Lower leg skin (tissue), 3 donors: Measurements from ENCODE around the gene TTLL1.

Source experiments
- POLR2A ChIP-seq, 2 donors: fragments of 450-650 bp; IDR thresholded peaks; one replicate each; pipeline ENCODE4 v1.6.1; 2016 to 2017; ENCODE audit warnings: antibody characterized with exemption in 2 of 2, mild to moderate bottlenecking in 1 of 2, moderate library complexity in 1 of 2
- TF ChIP-seq, protein P1 (sequence below), 3 donors: fragments of 450-650 bp; IDR thresholded peaks; one replicate each; pipeline ENCODE4 v1.5.1; 2016; ENCODE audit warnings: antibody characterized with exemption in 3 of 3, mild to moderate bottlenecking in 3 of 3, moderate library complexity in 2 of 3

DNA sequence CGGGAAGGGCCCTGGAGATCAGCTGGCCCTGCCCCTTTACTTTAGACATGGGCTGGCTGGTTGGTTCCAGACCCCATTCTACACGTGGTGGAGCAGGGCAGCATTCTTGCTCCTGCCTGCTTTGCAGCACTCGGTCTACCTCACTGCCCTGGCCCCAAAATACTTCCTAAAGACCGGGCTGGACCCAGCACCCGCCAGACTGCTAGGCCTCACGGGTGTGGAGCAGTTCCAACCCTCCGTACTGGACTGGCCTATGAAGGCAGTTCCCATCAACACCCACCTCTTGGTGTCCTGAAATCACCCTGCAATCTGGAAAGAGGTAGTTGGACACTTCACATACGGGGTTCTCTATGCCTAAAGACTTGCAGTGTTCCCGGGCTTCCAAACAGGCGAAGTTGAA is 47.6 kb upstream of the TTLL1 start:
- TF ChIP-seq, protein P1, sequence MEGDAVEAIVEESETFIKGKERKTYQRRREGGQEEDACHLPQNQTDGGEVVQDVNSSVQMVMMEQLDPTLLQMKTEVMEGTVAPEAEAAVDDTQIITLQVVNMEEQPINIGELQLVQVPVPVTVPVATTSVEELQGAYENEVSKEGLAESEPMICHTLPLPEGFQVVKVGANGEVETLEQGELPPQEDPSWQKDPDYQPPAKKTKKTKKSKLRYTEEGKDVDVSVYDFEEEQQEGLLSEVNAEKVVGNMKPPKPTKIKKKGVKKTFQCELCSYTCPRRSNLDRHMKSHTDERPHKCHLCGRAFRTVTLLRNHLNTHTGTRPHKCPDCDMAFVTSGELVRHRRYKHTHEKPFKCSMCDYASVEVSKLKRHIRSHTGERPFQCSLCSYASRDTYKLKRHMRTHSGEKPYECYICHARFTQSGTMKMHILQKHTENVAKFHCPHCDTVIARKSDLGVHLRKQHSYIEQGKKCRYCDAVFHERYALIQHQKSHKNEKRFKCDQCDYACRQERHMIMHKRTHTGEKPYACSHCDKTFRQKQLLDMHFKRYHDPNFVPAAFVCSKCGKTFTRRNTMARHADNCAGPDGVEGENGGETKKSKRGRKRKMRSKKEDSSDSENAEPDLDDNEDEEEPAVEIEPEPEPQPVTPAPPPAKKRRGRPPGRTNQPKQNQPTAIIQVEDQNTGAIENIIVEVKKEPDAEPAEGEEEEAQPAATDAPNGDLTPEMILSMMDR (IDR thresholded peaks at IDR 0.05) = no peak
- no peak for TF ChIP-seq POLR2A (IDR thresholded peaks at IDR 0.05)
